Stromal cell of bone marrow (primary cell): ENCODE measurements around the gene MTX3.

Source experiments
- DNase-seq: peaks from one replicate; pipeline ENCODE4 v3.0.0-alpha.2; 2012; ENCODE audit warnings: low read depth

MTX3 gene

DNA sequence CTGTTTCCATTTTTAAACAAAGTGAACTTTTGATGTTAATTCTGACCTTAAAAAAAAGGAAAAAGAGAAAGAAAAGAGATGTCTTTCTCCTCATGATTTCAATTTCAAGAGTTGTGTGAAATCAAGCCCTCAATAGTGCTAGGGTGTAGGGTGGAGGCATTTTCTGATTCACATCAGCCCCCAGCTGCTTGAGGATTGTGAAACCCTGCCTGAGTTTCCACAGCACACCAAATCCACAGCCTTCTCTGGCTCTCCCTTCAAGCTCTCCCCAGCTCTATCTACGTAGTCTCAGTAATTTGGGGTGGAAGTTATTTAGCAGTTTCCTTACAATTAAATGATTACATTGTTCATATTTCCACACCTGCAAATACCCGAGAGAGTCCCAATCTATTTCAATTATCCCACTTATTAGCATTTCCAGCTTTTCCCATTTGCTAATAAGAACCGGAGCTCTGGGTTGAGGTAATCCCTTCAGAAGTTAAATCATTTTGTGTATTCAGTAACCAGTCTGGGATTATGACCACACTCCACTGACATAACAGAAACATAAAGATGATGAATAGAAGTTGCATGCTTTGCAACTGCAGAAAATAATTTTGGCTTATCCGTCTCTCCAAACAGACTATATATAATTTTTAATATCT, 54.9 kb downstream of the MTX3 start:
- peak; percentile 75 for DNase-seq

DNA sequence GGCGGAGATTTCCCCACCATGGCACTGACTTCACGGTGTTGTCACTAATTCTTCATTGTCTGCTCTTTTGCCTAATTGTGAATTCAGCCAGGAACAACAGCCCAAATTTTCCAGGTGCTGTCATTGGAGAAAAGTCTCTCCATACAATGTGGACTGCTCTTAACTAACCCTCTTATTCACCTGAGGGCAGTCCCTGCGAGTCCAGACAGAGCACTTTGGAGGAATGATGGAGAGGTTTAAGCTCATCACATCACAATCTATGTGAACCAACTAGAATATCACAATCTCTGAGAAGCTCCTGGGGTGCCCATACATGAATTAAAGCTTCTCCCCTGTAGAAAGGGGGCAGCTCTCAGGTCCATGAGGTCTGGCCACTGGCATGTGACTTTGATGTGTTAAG, 56.4 kb downstream of the MTX3 start:
- DNase-seq: no peak

DNA sequence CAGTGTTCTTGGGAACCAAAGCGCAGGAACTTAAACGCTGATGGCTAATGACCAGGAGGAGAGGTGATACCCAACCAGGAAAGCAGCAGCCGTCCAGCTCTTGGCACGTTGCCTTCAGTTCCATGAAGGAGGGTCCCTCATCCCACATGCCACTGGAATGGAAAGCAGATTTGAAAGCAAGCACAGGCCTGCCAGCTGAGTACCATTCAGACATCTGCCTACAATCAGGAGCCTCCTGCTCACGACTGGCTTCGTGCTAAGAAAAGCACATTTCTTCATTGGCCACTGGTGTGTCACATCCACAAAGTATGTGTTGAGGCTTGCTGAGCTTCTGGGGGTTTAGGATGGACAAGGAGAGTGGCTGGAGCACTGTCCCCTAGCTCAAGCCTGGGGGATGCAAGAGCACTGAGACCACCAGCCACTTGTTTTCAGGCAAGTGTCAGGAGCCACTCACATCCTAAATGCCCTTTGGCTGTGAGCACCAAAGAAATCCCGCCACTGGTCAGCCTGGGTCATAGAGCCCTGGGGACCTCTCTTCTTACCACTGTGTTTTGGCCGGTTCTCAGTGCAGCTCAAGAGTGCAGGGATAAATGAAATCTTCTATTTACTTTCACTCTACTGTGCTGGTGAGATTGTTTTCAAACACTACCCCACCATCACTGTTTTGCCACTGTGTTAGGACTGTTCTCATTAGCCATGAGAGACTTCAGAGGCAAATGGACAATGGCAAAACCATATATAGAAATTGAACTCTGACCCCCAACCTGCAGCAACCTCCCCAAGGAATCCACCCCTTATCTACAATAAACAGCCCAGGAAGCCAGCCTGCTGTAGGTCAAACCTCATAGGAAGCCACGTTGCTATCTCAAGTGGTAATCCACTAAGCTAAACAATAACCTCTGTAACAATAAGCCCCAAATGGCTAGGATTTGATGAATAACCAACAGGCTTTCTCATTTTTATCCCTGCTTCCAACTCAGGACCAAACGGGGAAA, 58.3 kb downstream of the MTX3 start:
- peak; percentile 84 for DNase-seq

DNA sequence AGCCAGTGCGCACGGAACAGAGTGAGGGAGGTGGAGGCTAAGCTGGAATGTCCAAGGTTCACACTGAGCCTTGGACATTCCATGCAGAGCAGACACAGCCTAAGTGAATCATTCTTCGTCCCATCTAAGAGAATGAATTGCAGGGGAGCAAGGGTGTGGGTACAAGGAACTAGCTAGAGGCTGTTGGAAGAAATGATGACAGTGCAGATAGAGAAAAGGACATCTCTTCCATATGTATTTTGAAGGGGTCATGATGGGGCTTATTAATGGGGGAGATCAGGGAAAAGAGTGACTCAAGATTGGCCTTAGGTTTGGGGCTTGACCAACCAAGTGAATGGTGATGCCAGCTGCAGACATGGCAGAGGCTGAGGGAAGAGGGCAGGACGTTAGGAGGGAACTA, 59.2 kb downstream of the MTX3 start:
- DNase-seq: no peak

DNA sequence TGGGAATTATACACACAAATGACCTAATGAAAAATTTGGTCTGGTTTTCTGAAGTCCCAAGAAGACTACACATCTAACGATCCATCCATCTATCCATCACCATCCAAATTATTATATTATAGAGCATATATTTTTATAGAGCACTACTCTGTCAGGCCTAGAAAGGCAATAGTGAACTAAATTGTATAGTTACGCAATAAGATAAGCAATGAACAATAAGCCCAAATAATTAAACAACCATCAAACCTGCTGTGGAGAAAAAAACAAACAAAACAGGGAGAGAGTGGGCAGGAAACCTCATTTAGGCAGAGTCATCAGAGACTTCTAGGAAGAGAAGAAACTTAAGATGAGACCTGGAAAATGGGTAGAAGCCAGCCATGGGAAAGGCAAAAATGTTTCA, 59.7 kb downstream of the MTX3 start:
- no peak for DNase-seq

DNA sequence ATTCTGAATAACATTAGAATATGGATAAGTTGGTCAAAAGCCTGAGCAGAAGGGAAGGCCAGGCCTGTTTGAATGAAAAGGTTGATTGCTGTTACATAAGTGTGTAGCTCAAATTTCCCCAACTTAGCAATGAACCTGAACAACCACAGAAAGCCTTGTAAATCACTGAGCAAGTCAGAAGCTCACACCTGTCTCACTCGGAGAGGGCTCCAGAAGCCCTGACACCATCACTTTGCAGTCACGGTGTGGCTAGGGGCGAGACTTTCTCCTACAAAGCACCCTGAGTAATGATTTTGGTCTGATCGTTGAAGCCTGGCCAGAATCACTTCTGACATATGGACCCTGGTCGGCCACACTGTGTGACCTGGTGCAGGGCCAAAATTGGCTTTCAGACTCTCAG, 62.0 kb downstream of the MTX3 start:
- no peak for DNase-seq
